OCI-LY7 (cell line): Measurements from ENCODE around the gene TSPY1. TPM values are rescaled to one million over a fixed set of nuclear protein-coding genes. Genes with fewer than 3 reads are reported as not detected.
"Not testable (repeated sequence)": the region's sequence is repeated elsewhere in the genome, so short reads cannot be mapped to it uniquely, and the experiment has no call there.

Source experiments
- Bru-seq: library from RNA; stranded (reverse); fragments of 400-500 nt; gene quantifications from one replicate; lab custom pipeline; 2021; lab: Mats Ljungman, UMichigan
- BruChase-seq, 2 experiments: library from RNA; stranded (reverse); fragments of 400-500 nt; gene quantifications; one replicate each; lab custom pipeline; 2021; lab: Mats Ljungman, UMichigan
- BruUV-seq: library from RNA; stranded (reverse); fragments of 400-500 nt; replicated peaks from 2 replicates; lab custom pipeline; 2021; lab: Mats Ljungman, UMichigan
- CTCF ChIA-PET: fragments of 300-600 bp; sonication (Branson Sonifier 250); formaldehyde crosslinking; loops from one replicate; lab custom pipeline; 2022; ENCODE audit warnings: antibody characterized with exemption; ENCODE audit not compliant: unreplicated experiment; lab: Charles Lee
- POLR2A ChIA-PET: fragments of 300-600 bp; sonication (Branson Sonifier 250); formaldehyde crosslinking; loops from one replicate; lab custom pipeline; 2022; ENCODE audit warnings: antibody characterized with exemption; lab: Charles Lee
- DNase-seq: peaks from one replicate; pipeline ENCODE4 v3.0.0-alpha.2; 2015; ENCODE audit warnings: low spot score
- H2AFZ ChIP-seq: fragments of 200-600 bp; sonication (generic), shearing (Covaris generic); 2 replicates; pipeline ENCODE4 v1.6.1; 2014; ENCODE audit warnings: mild to moderate bottlenecking, antibody characterized with exemption, low read length, moderate library complexity
- H3K27ac ChIP-seq: fragments of 200-600 bp; sonication (generic); 2 replicates; pipeline ENCODE4 v1.5.1; 2014; ENCODE audit warnings: mixed run types, low read depth, mild to moderate bottlenecking, moderate library complexity, low read length, inconsistent platforms; ENCODE audit not compliant: poor library complexity, severe bottlenecking
- H3K36me3 ChIP-seq: fragments of 200-600 bp; sonication (generic); 2 replicates; pipeline ENCODE4 v1.6.1; 2014; ENCODE audit warnings: mild to moderate bottlenecking, antibody characterized with exemption, low read length, moderate library complexity, mixed read lengths; ENCODE audit not compliant: insufficient read depth
- H3K4me1 ChIP-seq: fragments of 200-600 bp; sonication (generic); 2 replicates; pipeline ENCODE4 v1.5.1; 2014; ENCODE audit warnings: mild to moderate bottlenecking, low read length; ENCODE audit not compliant: insufficient read depth, poor library complexity, severe bottlenecking
- H3K4me2 ChIP-seq: fragments of 200-600 bp; sonication (generic); 2 replicates; pipeline ENCODE4 v1.6.1; 2014; ENCODE audit warnings: mild to moderate bottlenecking, low read length
- H3K4me3 ChIP-seq: fragments of 200-600 bp; sonication (generic); 2 replicates; pipeline ENCODE4 v1.5.1; 2014; ENCODE audit warnings: mild to moderate bottlenecking, low read depth, low read length; ENCODE audit not compliant: poor library complexity, severe bottlenecking
- H3K79me2 ChIP-seq: fragments of 200-600 bp; sonication (generic); 2 replicates; pipeline ENCODE4 v1.6.1; 2016; ENCODE audit warnings: low read depth, mild to moderate bottlenecking, low read length, moderate library complexity, mixed read lengths; ENCODE audit not compliant: insufficient read depth
- H3K9me2 ChIP-seq: fragments of 200-600 bp; sonication (generic); 2 replicates; pipeline ENCODE4 v1.6.1; 2016; ENCODE audit warnings: mild to moderate bottlenecking, low read length, mixed read lengths; ENCODE audit not compliant: insufficient read depth
- H3K9me3 ChIP-seq: fragments of 200-600 bp; sonication (generic); 2 replicates; pipeline ENCODE4 v1.6.1; 2014; ENCODE audit warnings: mild to moderate bottlenecking, mixed run types, low read length, mixed read lengths
- H4K20me1 ChIP-seq: fragments of 200-600 bp; sonication (generic); 2 replicates; pipeline ENCODE4 v1.6.1; 2014; ENCODE audit warnings: mild to moderate bottlenecking, antibody characterized with exemption, low read length, moderate library complexity, mixed read lengths; ENCODE audit not compliant: insufficient read depth
- intact Hi-C: fragments of 100-400 bp; cut with micrococcal nuclease; formaldehyde crosslinking; loops from one replicate; pipeline ENCODE4 v1.10.0; 2022; ENCODE audit not compliant: unreplicated experiment
- long read RNA-seq: library from polyadenylated mRNA; stranded (forward); transcript quantifications from one replicate; pipeline ENCODE4 v2.0.0, GENCODE V29; 2022
- total RNA-seq, 2 experiments: library from RNA; depleted of rRNA in 1 of 2; stranded (reverse); fragments of >200 nt in 1 of 2; shearing (Covaris generic) in 1 of 2; gene quantifications; 2 replicates each; pipeline ENCODE4 v1.2.3, GENCODE V29; 2014 to 2022

TSPY1 gene, protein sequence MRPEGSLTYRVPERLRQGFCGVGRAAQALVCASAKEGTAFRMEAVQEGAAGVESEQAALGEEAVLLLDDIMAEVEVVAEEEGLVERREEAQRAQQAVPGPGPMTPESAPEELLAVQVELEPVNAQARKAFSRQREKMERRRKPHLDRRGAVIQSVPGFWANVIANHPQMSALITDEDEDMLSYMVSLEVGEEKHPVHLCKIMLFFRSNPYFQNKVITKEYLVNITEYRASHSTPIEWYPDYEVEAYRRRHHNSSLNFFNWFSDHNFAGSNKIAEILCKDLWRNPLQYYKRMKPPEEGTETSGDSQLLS
- not detected in 2 replicates for total RNA-seq (2014; rRNA removed; shearing (Covaris generic))
- not detected in 2 replicates for total RNA-seq (2022)
- not detected for Bru-seq, nascent RNA
- BruChase-seq, experiment 1, labeled RNA remaining after a 6-hour chase: not detected
- not detected for BruChase-seq, experiment 2, labeled RNA remaining after a 2-hour chase
- long read RNA-seq: 0 reads

DNA sequence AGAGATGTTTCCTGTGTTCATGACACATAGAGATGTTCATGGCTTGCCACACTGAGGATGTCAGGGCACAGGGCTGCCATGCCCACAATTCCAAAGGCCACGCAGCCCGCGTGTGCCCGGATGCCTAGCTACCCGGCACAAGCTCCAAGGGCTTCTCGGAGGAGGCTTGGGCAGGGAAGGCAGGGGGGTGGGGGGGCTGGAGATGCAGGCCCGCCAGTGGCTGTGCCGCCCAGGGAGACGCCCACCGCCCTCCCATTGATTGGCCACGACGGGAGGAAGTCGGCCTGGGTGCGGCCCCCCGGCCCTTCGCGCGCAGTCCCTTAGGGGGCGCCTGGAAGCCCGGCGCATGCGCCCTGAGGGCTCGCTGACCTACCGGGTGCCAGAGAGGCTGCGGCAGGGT, at the start of gene TSPY1:
Gene TSPY1 (plus strand): TSS at position 301 of the 400 bp plus-strand sequence. CDS start 46 bp downstream, at position 347.
- H3K9me3 ChIP-seq, H3K4me1 ChIP-seq, intact Hi-C loops, H3K27ac ChIP-seq, POLR2A ChIA-PET, H3K4me2 ChIP-seq, H3K4me3 ChIP-seq, H3K79me2 ChIP-seq, H3K9me2 ChIP-seq, H2AFZ ChIP-seq, BruUV-seq, H3K36me3 ChIP-seq, H4K20me1 ChIP-seq, CTCF ChIA-PET, DNase-seq: not testable (repeated sequence)

DNA sequence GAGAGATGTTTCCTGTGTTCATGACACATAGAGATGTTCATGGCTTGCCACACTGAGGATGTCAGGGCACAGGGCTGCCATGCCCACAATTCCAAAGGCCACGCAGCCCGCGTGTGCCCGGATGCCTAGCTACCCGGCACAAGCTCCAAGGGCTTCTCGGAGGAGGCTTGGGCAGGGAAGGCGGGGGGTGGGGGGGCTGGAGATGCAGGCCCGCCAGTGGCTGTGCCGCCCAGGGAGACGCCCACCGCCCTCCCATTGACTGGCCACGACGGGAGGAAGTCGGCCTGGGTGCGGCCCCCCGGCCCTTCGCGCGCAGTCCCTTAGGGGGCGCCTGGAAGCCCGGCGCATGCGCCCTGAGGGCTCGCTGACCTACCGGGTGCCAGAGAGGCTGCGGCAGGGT, 20.2 kb downstream of the TSPY1 start, which contains the start of gene TSPY9:
Gene TSPY9 (plus strand): TSS at position 301 of the 400 bp plus-strand sequence. CDS start 46 bp downstream, at position 347.
- intact Hi-C loops, BruUV-seq, H4K20me1 ChIP-seq: not testable (repeated sequence)

DNA sequence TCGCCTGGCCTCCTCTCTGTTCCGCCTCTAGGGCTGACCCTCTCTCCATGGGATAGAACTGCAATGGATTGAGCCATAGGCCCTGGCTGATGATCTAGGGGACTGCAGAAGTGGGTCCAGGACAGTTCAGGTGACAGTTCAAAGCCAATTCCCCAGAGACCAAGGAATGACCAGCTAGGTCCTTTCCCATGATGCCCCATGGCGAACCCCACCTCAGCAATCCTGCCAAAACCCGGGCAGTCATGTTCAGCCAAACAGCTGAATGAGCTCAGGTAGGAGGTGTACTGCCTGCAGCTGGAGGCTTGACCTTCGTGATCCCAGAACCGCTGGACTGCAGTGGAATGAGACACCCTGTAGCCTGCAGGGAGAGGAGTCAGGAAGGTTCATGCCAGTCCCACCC, 37.6 kb downstream of the TSPY1 start:
- CTCF ChIA-PET, BruUV-seq, H3K27ac ChIP-seq, H3K9me2 ChIP-seq, H3K36me3 ChIP-seq, H3K4me3 ChIP-seq, POLR2A ChIA-PET, H3K4me1 ChIP-seq, DNase-seq, H3K9me3 ChIP-seq, H4K20me1 ChIP-seq, H3K4me2 ChIP-seq, H3K79me2 ChIP-seq, intact Hi-C loops, H2AFZ ChIP-seq: not testable (repeated sequence)

More for the DNA sequence above, 20.2 kb downstream of the TSPY1 start, which contains the start of gene TSPY9:
- H3K9me3 ChIP-seq, H3K4me3 ChIP-seq, H3K27ac ChIP-seq, H3K4me1 ChIP-seq, DNase-seq, H3K36me3 ChIP-seq, H3K79me2 ChIP-seq, H3K4me2 ChIP-seq, POLR2A ChIA-PET, H3K9me2 ChIP-seq, H2AFZ ChIP-seq, CTCF ChIA-PET: not testable (repeated sequence)

DNA sequence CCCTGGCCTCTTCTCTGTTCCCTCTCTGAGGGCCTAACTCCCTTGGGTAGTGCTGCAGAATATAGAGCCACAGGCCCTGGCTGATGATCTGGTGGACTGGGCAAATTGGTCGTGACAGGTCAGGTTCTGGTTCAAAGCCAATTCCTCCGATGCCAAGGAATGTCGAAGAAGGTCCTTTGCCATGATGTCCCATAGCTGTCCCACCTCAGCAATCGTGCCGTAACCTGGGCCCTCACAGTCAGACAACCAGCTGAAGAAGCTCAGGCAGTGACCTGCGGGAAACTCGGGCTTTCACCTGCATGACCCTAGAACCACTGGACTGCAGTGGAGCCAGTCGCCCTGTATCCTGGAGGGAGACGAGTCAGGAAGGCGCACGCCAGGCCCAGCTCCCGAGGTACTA, 49.5 kb downstream of the TSPY1 start:
- H3K79me2 ChIP-seq, H4K20me1 ChIP-seq, H3K36me3 ChIP-seq, CTCF ChIA-PET, H3K4me1 ChIP-seq, H3K4me3 ChIP-seq, H3K9me3 ChIP-seq, H3K27ac ChIP-seq, H3K9me2 ChIP-seq, H2AFZ ChIP-seq, POLR2A ChIA-PET, intact Hi-C loops, H3K4me2 ChIP-seq, BruUV-seq, DNase-seq: not testable (repeated sequence)

Other genes with a start within 250 kb of the TSPY1 start
- not detected in 2 replicates for gene TSPY4, start 129.5 kb upstream of the TSPY1 start, total RNA-seq (2014; rRNA removed; shearing (Covaris generic))
- gene TSPY4, start 129.5 kb upstream of the TSPY1 start, total RNA-seq (2022): not detected in 2 replicates
- not detected in 2 replicates for gene TSPY8, start 109.2 kb upstream of the TSPY1 start, total RNA-seq (2014; rRNA removed; shearing (Covaris generic))
- not detected in 2 replicates for gene TSPY8, start 109.2 kb upstream of the TSPY1 start, total RNA-seq (2022)
- gene TSPY3, start 68.5 kb upstream of the TSPY1 start, total RNA-seq (2014; rRNA removed; shearing (Covaris generic)): not detected in 2 replicates
- not detected in 2 replicates for gene TSPY3, start 68.5 kb upstream of the TSPY1 start, total RNA-seq (2022)
- gene TSPY9, start 20.3 kb downstream of the TSPY1 start, total RNA-seq (2014; rRNA removed; shearing (Covaris generic)): not detected in 2 replicates
- gene TSPY9, start 20.3 kb downstream of the TSPY1 start, total RNA-seq (2022): not detected in 2 replicates
- gene TSPY10, start 60.9 kb downstream of the TSPY1 start, total RNA-seq (2014; rRNA removed; shearing (Covaris generic)): not detected in 2 replicates
- not detected in 2 replicates for gene TSPY10, start 60.9 kb downstream of the TSPY1 start, total RNA-seq (2022)